Astrocyte of the cerebellum (primary cell): ENCODE measurements around the gene OR2V1.
A peak's percentile ranks its signal among the peaks of the same experiment; 100 is the strongest.
"Not testable (repeated sequence)": the region's sequence is repeated elsewhere in the genome, so short reads cannot be mapped to it uniquely, and the experiment has no call there.

Experiments
- DNase-seq: peaks from one replicate; pipeline ENCODE4 v3.0.0-alpha.2; 2011; ENCODE audit warnings: low read depth
- H3K4me3 ChIP-seq: 2 replicates; pipeline ENCODE4 v1.5.1; 2011; ENCODE audit warnings: mild to moderate bottlenecking, low read depth, low read length, moderate library complexity
- in situ Hi-C: cut with HindIII; loops from 2 replicates; pipeline ENCODE4 v1.10.0; 2017; ENCODE audit warnings: low sequenced_read_pairs
- TF ChIP-seq, protein P1 (sequence below): IDR thresholded peaks from 2 replicates; pipeline ENCODE4 v1.5.1; 2012; ENCODE audit warnings: low read length, low read depth, moderate library complexity, mild to moderate bottlenecking; ENCODE audit errors: missing control alignments

OR2V1 gene

DNA sequence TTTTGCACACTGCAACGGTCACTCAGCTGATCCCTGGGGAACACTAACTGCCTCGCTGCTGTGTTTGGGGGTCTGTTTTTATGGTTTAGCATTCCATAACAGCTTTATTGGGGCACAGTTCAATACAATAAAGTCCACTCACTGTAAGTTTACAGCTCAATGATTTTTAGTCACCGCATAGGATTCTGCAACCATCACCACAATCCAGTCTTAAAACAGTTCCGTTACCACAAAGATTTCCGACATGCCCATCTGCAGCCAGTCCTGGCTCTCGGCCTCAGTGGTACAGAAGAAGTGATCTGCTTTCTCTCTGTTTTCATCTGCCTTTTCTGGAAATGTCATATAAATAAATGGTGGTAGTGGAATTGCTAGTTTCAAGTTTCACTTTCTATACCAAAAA is 40.0 kb upstream of the OR2V1 start:
- DNase-seq = peak; percentile 58
- in situ Hi-C loops = no loop called here
- TF ChIP-seq, protein P1, sequence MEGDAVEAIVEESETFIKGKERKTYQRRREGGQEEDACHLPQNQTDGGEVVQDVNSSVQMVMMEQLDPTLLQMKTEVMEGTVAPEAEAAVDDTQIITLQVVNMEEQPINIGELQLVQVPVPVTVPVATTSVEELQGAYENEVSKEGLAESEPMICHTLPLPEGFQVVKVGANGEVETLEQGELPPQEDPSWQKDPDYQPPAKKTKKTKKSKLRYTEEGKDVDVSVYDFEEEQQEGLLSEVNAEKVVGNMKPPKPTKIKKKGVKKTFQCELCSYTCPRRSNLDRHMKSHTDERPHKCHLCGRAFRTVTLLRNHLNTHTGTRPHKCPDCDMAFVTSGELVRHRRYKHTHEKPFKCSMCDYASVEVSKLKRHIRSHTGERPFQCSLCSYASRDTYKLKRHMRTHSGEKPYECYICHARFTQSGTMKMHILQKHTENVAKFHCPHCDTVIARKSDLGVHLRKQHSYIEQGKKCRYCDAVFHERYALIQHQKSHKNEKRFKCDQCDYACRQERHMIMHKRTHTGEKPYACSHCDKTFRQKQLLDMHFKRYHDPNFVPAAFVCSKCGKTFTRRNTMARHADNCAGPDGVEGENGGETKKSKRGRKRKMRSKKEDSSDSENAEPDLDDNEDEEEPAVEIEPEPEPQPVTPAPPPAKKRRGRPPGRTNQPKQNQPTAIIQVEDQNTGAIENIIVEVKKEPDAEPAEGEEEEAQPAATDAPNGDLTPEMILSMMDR = no peak
- H3K4me3 ChIP-seq = peak overlapping the region; percentile 9

DNA sequence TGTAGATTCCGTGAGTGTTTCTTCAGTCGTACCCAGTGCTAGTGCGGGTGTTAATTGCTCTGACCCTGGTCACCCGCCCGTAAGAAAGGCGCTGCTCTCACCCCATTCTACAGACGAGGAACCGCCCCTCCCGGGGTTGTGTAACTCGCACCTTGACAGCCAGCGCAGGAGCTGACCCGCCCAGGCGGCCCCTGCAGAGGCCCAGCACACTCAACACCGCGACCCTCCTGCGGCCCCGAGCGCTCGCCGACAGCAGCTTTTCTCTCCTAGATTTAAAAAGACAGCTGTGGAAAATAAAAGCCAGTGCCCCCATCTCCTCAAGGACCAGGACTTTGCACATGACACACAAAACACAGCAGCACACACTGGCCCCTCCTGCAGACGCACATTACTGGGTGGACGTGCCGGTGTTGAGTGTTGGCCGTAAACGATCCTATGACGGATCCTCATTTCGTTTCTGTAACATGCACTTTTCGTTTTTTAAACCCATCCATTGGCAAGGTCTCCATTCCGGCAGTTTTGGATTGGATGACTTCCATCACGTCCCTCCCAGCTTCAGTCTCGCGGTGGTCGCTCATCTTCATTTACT is 39.4 kb upstream of the OR2V1 start:
- DNase-seq = no peak
- peak overlapping the region; percentile 24 for H3K4me3 ChIP-seq
- TF ChIP-seq, protein P1 = no peak
- in situ Hi-C loops = no loop called here

DNA sequence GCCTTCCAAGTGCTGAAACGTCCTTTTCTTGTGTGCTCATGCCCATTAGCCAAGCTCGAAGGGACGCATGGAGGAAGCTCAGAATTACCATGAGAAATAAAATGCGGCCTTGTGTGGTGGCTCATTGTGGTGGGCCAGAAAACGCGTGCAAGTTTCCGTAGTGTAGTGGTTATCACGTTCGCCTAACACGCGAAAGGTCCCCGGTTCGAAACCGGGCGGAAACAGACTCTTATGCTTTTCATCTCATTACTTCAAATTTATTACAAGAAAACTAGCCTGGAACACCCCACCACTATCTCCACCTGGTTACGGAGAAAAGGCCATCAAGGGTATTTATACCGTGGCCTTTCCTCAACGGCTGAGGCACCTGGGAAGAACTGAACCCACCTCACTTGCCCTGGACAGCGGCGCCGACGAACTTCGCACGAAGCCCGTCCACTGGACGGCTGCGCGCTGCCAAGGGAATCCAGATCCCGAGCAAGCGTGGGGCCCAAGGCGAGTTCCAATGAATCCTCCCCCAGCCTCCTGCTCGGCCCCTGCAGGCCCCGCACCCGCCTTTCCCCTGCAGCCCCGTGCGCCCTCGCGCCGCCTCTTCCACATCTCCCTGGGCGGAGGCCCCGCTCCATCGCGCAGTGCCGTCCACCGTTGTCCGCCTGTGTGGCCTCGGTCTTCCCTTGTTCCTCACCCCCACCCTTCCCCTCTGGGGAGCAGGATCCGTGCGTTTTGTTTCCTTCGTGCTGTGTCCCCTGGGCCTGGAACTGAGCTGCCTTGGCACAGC is 38.7 kb upstream of the OR2V1 start:
- DNase-seq, in situ Hi-C loops: not testable (repeated sequence)
- peak overlapping the region; percentile 24 for H3K4me3 ChIP-seq

DNA sequence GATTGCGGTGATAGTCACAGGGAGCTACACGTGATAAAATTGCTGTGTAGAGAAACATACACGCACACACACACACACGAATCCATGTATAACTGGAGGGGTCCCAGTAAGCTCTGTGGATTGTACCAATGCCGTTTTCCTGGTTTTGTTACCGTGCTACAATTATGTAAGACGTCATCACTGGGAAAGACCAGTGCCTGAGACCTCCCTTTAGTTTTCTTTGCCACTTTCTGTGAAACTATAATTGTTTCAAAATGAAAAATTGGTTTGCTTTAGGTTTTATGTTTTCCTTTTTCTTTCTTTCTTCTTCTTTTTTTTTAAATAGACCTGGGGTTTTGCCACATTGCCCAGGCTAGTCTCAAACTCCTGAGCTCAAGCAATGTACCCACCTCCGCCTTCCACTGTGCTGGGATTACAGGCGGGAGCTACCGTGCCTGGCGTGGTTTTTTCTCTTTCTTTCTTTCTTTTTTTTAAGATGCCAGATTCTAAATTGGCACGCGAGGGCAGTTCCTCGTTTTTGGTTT is 37.7 kb upstream of the OR2V1 start:
- in situ Hi-C loops = no loop called here
- no peak overlapping the region for H3K4me3 ChIP-seq
- no peak for DNase-seq
- TF ChIP-seq, protein P1 = no peak

DNA sequence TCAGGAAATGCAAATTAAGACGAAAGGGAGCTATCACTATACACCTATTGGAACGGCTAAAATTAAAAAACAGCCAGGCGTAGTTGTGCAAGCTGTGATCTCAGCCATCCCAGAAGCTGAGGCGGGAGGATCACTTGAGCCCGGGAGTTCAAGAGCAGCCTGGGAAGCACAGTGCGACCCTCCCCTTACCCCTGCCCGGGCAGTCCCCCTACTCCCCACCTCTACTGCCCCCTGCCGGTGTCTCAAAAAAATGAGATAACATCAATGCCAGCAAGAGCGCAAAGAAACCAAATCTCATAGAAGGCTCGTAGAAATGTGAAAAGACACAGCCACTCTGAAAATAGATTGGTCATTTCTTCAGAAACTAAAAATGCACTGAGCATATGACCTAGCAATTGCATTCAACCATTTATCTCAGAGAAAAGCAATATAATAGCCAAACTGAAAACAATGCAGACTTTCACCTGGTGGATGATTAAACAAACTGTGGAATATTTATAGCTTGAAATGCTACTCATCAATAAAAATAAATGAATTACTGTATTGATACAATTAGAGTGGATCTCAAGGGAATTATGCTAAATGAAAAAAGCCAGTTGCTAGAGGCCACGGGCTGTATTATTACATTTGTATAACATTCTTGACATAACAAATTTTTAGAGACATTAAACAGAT is 37.0 kb upstream of the OR2V1 start:
- no peak for DNase-seq
- H3K4me3 ChIP-seq = no peak overlapping the region
- in situ Hi-C loops = no loop called here
- TF ChIP-seq, protein P1 = peak; percentile 46

DNA sequence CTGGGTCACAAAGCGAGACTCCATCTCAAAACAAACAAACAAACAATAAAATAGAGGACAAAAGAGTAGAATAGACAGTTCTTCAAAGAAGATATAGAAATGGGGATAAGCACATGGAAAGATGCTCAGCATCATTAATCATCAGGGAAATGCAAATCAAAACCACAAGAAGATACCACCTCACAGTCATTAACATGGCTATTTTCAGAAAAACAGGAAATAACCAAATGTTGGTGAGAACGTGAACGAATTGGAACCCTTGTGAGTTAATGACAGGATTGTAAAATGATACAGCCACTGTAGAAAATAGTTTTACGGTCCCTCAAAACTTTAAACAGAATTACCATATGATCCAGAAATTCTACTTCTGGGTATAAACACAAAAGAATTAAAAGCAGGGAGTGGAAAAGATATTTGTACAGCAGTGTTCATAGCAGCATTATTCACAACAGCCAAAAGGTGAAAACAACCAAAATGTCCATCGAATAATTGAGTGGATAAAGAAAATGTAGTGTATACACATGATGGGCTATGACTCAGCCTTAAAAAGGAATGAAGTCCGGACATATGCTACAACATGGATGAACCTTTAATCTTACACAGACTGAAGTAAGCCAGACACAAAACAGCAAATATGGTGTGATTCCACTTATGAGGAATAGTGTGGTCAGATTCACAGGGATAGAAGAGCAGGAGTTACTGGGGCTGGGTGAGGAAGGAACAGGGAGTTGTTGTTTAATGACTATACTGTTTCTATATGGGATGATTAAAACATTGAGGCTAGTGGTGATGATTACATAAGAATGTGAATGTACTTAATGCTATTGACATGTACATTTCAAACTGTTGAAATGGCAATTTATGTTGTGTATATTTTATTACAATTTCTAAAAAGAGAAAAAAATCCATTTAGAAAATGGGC is 36.1 kb upstream of the OR2V1 start:
- in situ Hi-C loops = no loop called here
- TF ChIP-seq, protein P1 = no peak
- H3K4me3 ChIP-seq = no peak overlapping the region
- no peak for DNase-seq
